Endothelial cell (in vitro differentiated cells): Measurements from ENCODE around the gene SIGLEC1. TPM values are rescaled to one million over a fixed set of nuclear protein-coding genes. Genes with fewer than 3 reads are reported as not detected.

Experiments used
- DNase-seq: peaks from one replicate; pipeline ENCODE4 v3.0.0; 2021; ENCODE audit warnings: low spot score
- H3K27ac Mint-ChIP-seq: one replicate; pipeline ENCODE4 v1.8.0; 2021; ENCODE audit warnings: mixed read lengths, inconsistent platforms; ENCODE audit not compliant: unreplicated experiment
- H3K27me3 Mint-ChIP-seq: one replicate; pipeline ENCODE4 v1.8.0; 2021; ENCODE audit warnings: mild to moderate bottlenecking, moderate library complexity, mixed read lengths, inconsistent platforms; ENCODE audit not compliant: unreplicated experiment
- H3K36me3 Mint-ChIP-seq: one replicate; pipeline ENCODE4 v1.8.0; 2021; ENCODE audit warnings: mild to moderate bottlenecking, low read depth, mixed read lengths, inconsistent platforms; ENCODE audit not compliant: unreplicated experiment
- H3K4me1 Mint-ChIP-seq: one replicate; pipeline ENCODE4 v1.8.0; 2021; ENCODE audit warnings: mild to moderate bottlenecking, mixed read lengths, inconsistent platforms; ENCODE audit not compliant: unreplicated experiment
- H3K4me3 Mint-ChIP-seq: one replicate; pipeline ENCODE4 v1.8.0; 2021; ENCODE audit warnings: mild to moderate bottlenecking, mixed read lengths, inconsistent platforms; ENCODE audit not compliant: unreplicated experiment
- H3K9me3 Mint-ChIP-seq: one replicate; pipeline ENCODE4 v1.8.0; 2021; ENCODE audit warnings: mixed read lengths, inconsistent platforms; ENCODE audit not compliant: unreplicated experiment
- CTCF ChIP-seq: fragments of 200-600 bp; sonication (generic); IDR thresholded peaks from one replicate; pipeline ENCODE4 v1.5.0; 2021; ENCODE audit warnings: antibody characterized with exemption; ENCODE audit not compliant: unreplicated experiment
- total RNA-seq: library from RNA; stranded (reverse); fragmentation: NEBNext Ultra II Directional; extraction: Animal tissue kit (Norgen Biotek cat#: 25700); gene quantifications from one replicate; pipeline ENCODE4 v1.2.1, GENCODE V29; 2021; ENCODE audit not compliant: unreplicated experiment

Gene SIGLEC1
- total RNA-seq, 1 donor from 2014 or later = not detected

GRCh38 chr20:3724356-3724755 lies 12.0 kb upstream of the SIGLEC1 start:
- peaks cover 4% of the 10 kb centered on the region for H3K4me1 Mint-ChIP-seq
- no peak for DNase-seq
- TF ChIP-seq CTCF = no peak
- no peaks in the 10 kb centered on the region for H3K9me3 Mint-ChIP-seq
- no peak overlapping the region for H3K4me3 Mint-ChIP-seq
- no peaks in the 10 kb centered on the region for H3K36me3 Mint-ChIP-seq
- H3K27me3 Mint-ChIP-seq = peaks cover 7% of the 10 kb centered on the region
- H3K27ac Mint-ChIP-seq = no peak overlapping the region

GRCh38 chr20:3723284-3723683 lies 10.9 kb upstream of the SIGLEC1 start:
- Mint-ChIP-seq H3K4me3 (no peak overlapping the region), H3K9me3 (no peaks in the 10 kb centered on the region), H3K27me3 (peaks cover 7% of the 10 kb centered on the region), H3K4me1 (peaks cover 4% of the 10 kb centered on the region), H3K27ac (no peak overlapping the region), H3K36me3 (no peaks in the 10 kb centered on the region)
- TF ChIP-seq CTCF = no peak
- DNase-seq = no peak

- H3K27me3 Mint-ChIP-seq = peaks cover 4% of the 10 kb centered on the region
- no peaks in the 10 kb centered on the region for H3K36me3 Mint-ChIP-seq
- H3K4me3 Mint-ChIP-seq = no peak overlapping the region
- no peak overlapping the region for H3K27ac Mint-ChIP-seq
- H3K4me1 Mint-ChIP-seq = peaks cover 2% of the 10 kb centered on the region
- TF ChIP-seq CTCF = no peak
- DNase-seq = no peak
- H3K9me3 Mint-ChIP-seq = no peaks in the 10 kb centered on the region
These were observed 9.5 kb upstream of the SIGLEC1 start for GRCh38 chr20:3721912-3722311.

- DNase-seq = no peak
- Mint-ChIP-seq H3K27me3 (peaks cover 4% of the 10 kb centered on the region), H3K4me3 (no peak overlapping the region), H3K4me1 (peaks cover 2% of the 10 kb centered on the region), H3K27ac (no peak overlapping the region), H3K9me3 (no peaks in the 10 kb centered on the region), H3K36me3 (peaks cover 3% of the 10 kb centered on the region)
- no peak for TF ChIP-seq CTCF
These were observed 8.2 kb upstream of the SIGLEC1 start for GRCh38 chr20:3720626-3721025.

GRCh38 chr20:3720068-3720467 lies 7.7 kb upstream of the SIGLEC1 start:
- no peak for DNase-seq
- H3K4me1 Mint-ChIP-seq = peaks cover 2% of the 10 kb centered on the region
- TF ChIP-seq CTCF = no peak
- no peak overlapping the region for H3K4me3 Mint-ChIP-seq
- peaks cover 3% of the 10 kb centered on the region for H3K36me3 Mint-ChIP-seq
- H3K27ac Mint-ChIP-seq = no peak overlapping the region
- peaks cover 4% of the 10 kb centered on the region for H3K27me3 Mint-ChIP-seq
- no peaks in the 10 kb centered on the region for H3K9me3 Mint-ChIP-seq
